Posterior cingulate gyrus (tissue), 11 donors: ENCODE results near the gene HSPB1.
A peak's percentile ranks its signal among the peaks of the same experiment; 100 is the strongest.
"Not testable (repeated sequence)": the region's sequence is repeated elsewhere in the genome, so short reads cannot be mapped to it uniquely, and the experiment has no call there.

Experiments used
- DNase-seq, 10 donors: peaks; one replicate each; pipeline versions ENCODE4 v3.0.0 to v3.0.0-alpha.2; 2020 to 2021; ENCODE audit warnings: mixed read lengths in 3 of 10
- intact Hi-C: fragments of 100-400 bp; cut with DNase I; formaldehyde crosslinking; loops from one replicate; pipeline ENCODE4 v1.15.1; 2023

The HSPB1 gene

DNA sequence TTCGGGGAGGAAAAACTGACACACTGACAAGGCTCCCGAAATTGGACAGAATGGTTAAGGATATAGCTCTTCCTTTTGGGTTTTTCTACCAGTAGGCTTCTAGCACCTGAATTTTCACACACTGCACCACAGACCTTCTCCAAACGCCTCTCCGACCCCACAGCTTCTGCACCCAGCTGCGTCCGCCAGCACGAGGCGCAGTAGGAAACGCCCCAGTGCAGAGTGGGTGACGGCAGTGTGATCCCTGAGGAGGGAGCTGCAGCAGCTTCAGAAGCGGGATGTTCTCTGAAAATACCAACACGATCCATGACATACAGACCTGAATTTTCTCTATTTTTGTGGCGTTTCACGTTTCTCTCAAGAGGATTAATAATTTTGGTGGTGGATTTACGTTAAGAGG, 25.9 kb downstream of the HSPB1 start:
- peak in 3 of 10 donors; percentile 35 to 88 (median 38) for DNase-seq
- intact Hi-C loops: no loop called here

DNA sequence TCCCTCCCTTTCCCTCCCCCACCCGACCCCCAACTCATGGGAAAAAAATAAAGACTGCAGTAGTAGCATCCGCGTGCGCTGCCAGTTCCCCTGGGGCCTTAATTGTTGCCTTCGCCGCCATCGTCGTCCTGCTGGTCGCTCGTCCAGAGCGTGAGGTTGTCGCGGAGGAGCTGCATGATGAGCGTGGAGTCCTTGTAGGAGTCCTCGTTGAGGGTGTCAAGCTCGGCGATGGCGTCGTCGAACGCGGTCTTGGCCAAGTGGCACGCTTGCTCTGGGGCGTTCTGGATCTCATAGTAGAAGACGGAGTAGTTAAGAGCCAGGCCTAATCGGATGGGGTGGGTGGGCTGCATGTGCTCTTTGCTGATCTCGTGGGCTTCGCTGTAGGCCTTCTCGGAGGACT, 27.0 kb downstream of the HSPB1 start:
- peak in 1 of 10 donors; percentile 72 for DNase-seq
- intact Hi-C loops: no loop called here

- intact Hi-C loops: no loop called here
Measured at GRCh38 chr7:76330261-76330660, 27.8 kb downstream of the HSPB1 start.

DNA sequence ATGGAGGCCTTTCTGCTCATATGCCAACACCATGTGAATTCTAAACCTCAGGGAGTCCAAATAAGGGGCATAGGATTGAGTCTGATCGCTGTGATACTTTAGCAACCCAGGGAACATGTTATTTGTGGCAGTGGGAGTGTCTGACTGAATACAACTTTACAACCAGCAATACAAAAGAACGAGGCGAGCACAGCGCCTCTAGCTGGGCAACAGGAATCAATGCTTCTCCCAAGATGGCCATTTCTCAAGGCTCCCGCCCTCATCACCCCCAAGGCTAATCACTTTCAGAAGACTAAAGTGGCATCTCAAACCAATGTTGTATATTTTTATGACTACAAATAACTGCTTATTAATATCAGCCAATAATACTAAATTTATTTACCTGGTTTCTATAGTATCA, 28.2 kb downstream of the HSPB1 start:
- peak in 1 of 10 donors; percentile 12 for DNase-seq
- intact Hi-C loops: no loop called here

More at GRCh38 chr7:76330261-76330660, 27.8 kb downstream of the HSPB1 start:
- DNase-seq: peak in 1 of 10 donors; percentile 2

DNA sequence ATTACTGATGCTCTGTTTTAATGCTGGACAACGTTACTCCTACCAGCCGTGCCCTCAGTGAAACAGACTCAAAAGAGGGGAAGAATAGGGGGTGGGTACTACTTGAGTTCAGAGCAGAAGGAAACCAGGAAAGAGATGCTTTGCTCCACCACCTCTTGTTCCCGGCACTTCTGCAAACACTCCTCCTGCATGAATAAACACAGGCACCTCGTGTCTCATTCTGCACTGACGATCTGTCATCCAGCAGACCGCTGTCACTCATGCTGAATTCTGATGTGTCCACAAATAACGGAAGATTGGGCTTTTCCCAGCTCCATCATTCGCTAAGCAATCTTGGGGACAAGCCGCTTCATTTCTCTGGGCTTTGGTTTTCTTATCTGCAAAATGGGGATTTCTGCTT, 29.6 kb downstream of the HSPB1 start:
- DNase-seq: peak in 1 of 10 donors; percentile 16
- intact Hi-C loops: no loop called here

- peak in 2 of 10 donors; percentile 76 to 79 for DNase-seq
- intact Hi-C loops: no loop called here
Measured at GRCh38 chr7:76333511-76334101, 31.1 kb downstream of the HSPB1 start.

- intact Hi-C loops: no loop called here
- DNase-seq: peak in 1 of 10 donors; percentile 38
Measured at GRCh38 chr7:76334320-76334967, 32.0 kb downstream of the HSPB1 start.

DNA sequence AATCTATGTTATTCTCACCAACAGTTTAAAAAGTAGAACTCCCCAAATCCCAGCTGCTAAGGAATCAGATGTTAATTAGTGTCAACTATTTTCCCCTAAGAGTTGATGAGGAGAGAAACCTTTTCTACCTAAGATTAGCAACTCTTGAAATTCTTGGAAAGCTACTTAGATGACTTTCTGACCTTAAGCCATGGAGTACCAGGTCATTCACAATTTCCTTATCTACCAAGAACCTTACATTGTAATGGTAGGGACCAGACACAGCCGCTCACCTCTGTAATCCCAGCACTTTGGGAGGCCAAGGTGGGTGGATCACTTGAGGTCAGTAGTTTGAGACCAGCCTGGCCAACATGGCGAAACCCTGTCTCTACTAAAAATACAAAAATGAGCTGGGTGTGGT, 32.9 kb downstream of the HSPB1 start:
- DNase-seq, intact Hi-C loops: not testable (repeated sequence)

DNA sequence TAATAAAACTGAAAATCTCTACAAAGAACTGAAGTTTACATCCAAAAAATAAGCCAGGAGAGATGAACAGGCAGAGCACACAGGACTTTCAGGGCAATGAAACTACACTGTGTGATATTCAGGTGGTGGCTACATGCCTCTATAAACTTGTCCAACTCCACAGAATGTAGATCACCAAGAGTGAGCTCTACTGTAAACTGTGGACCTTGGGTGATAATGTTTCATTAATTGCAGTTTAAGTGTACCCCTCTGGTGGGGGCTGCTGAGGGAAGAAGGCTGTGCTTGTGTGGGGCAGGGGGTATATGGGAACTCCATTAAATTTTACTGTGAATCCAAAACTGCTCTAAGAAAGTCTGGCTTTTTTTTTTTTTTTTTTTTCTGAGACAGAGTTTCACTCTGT, 33.6 kb downstream of the HSPB1 start:
- no peak for DNase-seq
- intact Hi-C loops: no loop called here

DNA sequence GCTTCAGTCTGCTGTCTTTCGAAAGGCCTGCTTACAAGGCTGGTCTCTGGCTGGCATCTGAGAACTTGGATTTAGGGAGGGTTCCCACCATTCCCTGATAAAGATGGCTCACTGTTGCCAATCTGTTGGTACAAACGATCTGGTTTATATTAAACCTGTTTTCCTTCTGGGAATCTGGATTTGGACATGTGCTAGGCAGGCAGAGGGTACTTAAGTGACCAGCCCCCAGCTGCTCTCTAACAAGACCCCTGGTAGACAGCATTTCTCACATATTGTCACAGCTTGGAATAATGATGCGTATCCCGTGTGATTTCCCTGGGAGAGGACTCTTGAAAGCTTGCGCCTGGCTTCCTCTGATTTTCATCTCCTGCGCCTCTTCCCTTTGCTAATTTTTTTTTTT, 34.7 kb downstream of the HSPB1 start:
- DNase-seq: no peak
- intact Hi-C loops: no loop called here

- DNase-seq: peak in 1 of 10 donors; percentile 11
- intact Hi-C loops: no loop called here
Measured at GRCh38 chr7:76338298-76339084, 36.0 kb downstream of the HSPB1 start.

GRCh38 chr7:76340617-76341131, 38.2 kb downstream of the HSPB1 start:
- peak in 1 of 10 donors; percentile 36 for DNase-seq
- intact Hi-C loops: no loop called here

- intact Hi-C loops: no loop called here
- peak in 1 of 10 donors; percentile 3 for DNase-seq
Measured at GRCh38 chr7:76342222-76342621, 39.7 kb downstream of the HSPB1 start.

GRCh38 chr7:76343294-76343930, 40.9 kb downstream of the HSPB1 start:
- intact Hi-C loops: no loop called here
- DNase-seq: peak in 1 of 10 donors; percentile 17

- DNase-seq: peak in 1 of 10 donors; percentile 12
- intact Hi-C loops: no loop called here
Measured at GRCh38 chr7:76343931-76344321, 41.5 kb downstream of the HSPB1 start.

- peak in 1 of 10 donors; percentile 22 for DNase-seq
Measured at GRCh38 chr7:76346097-76346496, 43.6 kb downstream of the HSPB1 start.

GRCh38 chr7:76346778-76347177, 44.3 kb downstream of the HSPB1 start:
- DNase-seq: peak in 1 of 10 donors; percentile 0
- intact Hi-C loops: no loop called here

More at GRCh38 chr7:76346097-76346496, 43.6 kb downstream of the HSPB1 start:
- intact Hi-C loops: no loop called here

DNA sequence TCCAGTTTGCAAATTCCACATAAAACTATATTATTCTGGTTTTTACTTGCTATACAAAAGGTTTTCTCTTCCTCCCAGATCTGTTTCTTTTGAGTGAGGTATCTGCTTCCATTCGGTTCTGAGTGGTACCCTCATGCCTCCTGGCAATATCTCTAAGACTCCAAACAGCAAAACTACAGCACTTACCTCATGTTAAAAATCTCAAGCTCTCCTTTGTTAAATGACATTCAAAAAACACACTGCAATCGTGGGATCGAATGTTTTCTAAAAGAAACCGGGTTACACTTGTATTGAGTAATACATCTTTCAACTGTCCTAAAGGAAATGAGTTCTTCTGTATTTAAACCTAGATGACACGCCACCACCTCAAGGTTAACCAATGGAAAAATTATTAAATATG, 45.2 kb downstream of the HSPB1 start:
- DNase-seq: no peak
- intact Hi-C loops: no loop called here

DNA sequence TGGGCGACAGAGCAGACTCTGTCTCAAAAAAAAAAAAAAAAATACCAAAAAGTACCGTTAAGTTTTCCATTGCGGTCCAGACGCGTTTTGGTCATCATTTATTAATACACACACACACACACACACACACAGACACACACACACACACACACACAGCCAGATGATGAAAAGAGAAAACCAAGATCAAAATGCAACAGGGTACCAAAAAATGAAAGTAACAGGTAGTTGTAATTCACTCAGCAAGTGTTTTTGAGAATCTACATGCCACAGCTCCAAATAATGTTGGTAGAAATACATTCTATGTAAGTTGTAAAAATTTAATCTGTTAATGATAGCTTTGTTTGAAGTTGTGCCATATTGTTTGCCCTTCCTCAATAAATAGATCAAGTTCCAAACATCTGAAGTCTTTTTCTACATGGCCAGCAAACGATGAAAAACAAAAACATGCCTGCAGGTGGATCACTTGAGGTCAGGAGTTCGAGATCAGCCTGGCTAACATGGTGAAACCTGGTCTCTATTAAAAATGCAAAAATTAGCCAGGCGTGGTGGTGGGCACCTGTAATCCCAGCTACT, 46.9 kb downstream of the HSPB1 start:
- intact Hi-C loops: no loop called here
- no peak for DNase-seq

DNA sequence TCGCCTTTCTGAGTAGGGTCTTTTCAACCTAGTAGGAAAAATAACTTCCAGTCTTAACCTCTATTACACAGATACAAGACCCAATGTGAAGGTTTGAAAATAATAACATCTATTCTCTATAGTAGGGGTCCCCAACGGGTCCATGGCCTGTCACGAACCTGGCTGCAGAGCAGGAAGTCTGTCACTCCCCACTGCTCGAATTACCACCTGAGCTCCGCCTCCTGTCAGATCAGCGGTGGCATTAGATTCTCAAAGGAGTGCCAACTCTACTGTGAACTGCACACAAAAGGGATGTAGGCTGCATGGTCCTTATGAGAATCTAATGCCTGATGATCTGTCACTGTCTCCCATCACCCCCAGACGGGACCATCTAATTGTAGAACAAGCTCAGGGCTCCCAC, 48.9 kb downstream of the HSPB1 start:
- intact Hi-C loops: no loop called here
- peak in 1 of 10 donors; percentile 22 for DNase-seq
